Gastroesophageal sphincter (tissue), 3 donors: ENCODE data around the gene VAPB.

Experiments used
- CTCF ChIP-seq, 4 experiments: fragments of 200-600 bp in 2 of 4; fragments of 450-650 bp in 2 of 4; sonication (generic) in 1 of 4; IDR thresholded peaks; one replicate each; pipeline ENCODE4 v1.5.1; 2017 to 2019; ENCODE audit warnings: antibody characterized with exemption in 4 of 4, mild to moderate bottlenecking in 2 of 4, moderate library complexity in 2 of 4
- POLR2A ChIP-seq, 2 donors: fragments of 450-650 bp; IDR thresholded peaks; one replicate each; pipeline ENCODE4 v1.6.1; 2017; ENCODE audit warnings: antibody characterized with exemption in 2 of 2, mild to moderate bottlenecking in 2 of 2, moderate library complexity in 1 of 2

- TF ChIP-seq POLR2A (IDR thresholded peaks at IDR 0.05) (no peak), CTCF (IDR thresholded peaks at IDR 0.05) (peak; percentile 43 to 66 (median 58))
Observed at GRCh38 chr20:58447511-58448391, 58.7 kb downstream of the VAPB start.
